PC-9 (cell line): ENCODE results near the gene STIMATE. TPM values are rescaled to one million over a fixed set of nuclear protein-coding genes. Genes with fewer than 3 reads are reported as not detected.

ENCODE experiments used
- BruUV-seq: library from RNA; stranded (reverse); fragments of 400-500 nt; replicated peaks from 2 replicates; lab custom pipeline; 2021; lab: Mats Ljungman, UMichigan
- CTCF ChIA-PET: fragments of 300-600 bp; sonication (Branson Sonifier 250); formaldehyde crosslinking; loops from one replicate; lab custom pipeline; 2022; ENCODE audit warnings: antibody characterized with exemption; lab: Charles Lee
- POLR2A ChIA-PET: fragments of 300-600 bp; sonication (Branson Sonifier 250); formaldehyde crosslinking; loops from one replicate; lab custom pipeline; 2022; ENCODE audit warnings: antibody characterized with exemption; ENCODE audit not compliant: unreplicated experiment; lab: Charles Lee
- DNase-seq, 2 experiments: peaks; one replicate each; pipeline versions ENCODE4 v3.0.0 to v3.0.0-alpha.2; 2015 to 2022; ENCODE audit warnings: mixed read lengths in 1 of 2
- H2AFZ ChIP-seq: fragments of 200-600 bp; sonication (generic); 2 replicates; pipeline ENCODE4 v1.8.1; 2017; ENCODE audit warnings: antibody characterized with exemption
- H3F3A ChIP-seq: fragments of 200-600 bp; sonication (generic); 2 replicates; pipeline ENCODE4 v1.8.1; 2017; ENCODE audit warnings: antibody characterized with exemption, mild to moderate bottlenecking, low read depth; ENCODE audit not compliant: insufficient read depth
- H3K27ac ChIP-seq: fragments of 200-600 bp; sonication (generic); 2 replicates; pipeline ENCODE4 v1.6.1; 2016; ENCODE audit warnings: mixed run types
- H3K27me3 ChIP-seq: fragments of 200-600 bp; sonication (generic); 2 replicates; pipeline ENCODE4 v1.6.1; 2016; ENCODE audit warnings: low read depth, mixed run types; ENCODE audit not compliant: insufficient read depth
- H3K36me3 ChIP-seq: fragments of 200-600 bp; sonication (generic); 2 replicates; pipeline ENCODE4 v1.6.1; 2016; ENCODE audit warnings: low read depth, mixed run types
- H3K4me1 ChIP-seq: fragments of 200-600 bp; sonication (generic); replicated peaks from 2 replicates; pipeline ENCODE4 v1.6.1; 2016; ENCODE audit warnings: mixed run types; ENCODE audit not compliant: insufficient read depth
- H3K4me2 ChIP-seq: fragments of 200-600 bp; sonication (generic); 2 replicates; pipeline ENCODE4 v1.6.1; 2017; ENCODE audit warnings: mixed run types
- H3K4me3 ChIP-seq: fragments of 200-600 bp; sonication (generic); 2 replicates; pipeline ENCODE4 v1.6.1; 2016; ENCODE audit warnings: mixed run types
- H3K79me2 ChIP-seq: fragments of 200-600 bp; sonication (generic); 2 replicates; pipeline ENCODE4 v1.6.1; 2017; ENCODE audit warnings: low read depth, mixed run types
- H3K9me2 ChIP-seq: fragments of 200-600 bp; sonication (generic); 2 replicates; pipeline ENCODE4 v1.8.1; 2017; ENCODE audit warnings: mild to moderate bottlenecking; ENCODE audit not compliant: insufficient read depth
- H3K9me3 ChIP-seq: fragments of 200-600 bp; sonication (generic); 2 replicates; pipeline ENCODE4 v1.8.1; 2016; ENCODE audit warnings: low read depth; ENCODE audit not compliant: insufficient read depth
- H4K20me1 ChIP-seq: fragments of 200-600 bp; sonication (generic); 2 replicates; pipeline ENCODE4 v1.8.1; 2017; ENCODE audit not compliant: insufficient read depth
- EZH2 ChIP-seq: fragments of 200-600 bp; sonication (generic); IDR thresholded peaks from 2 replicates; pipeline ENCODE4 v1.8.0; 2017; ENCODE audit warnings: antibody characterized with exemption, low read depth
- intact Hi-C: fragments of 100-400 bp; cut with micrococcal nuclease; formaldehyde crosslinking; loops from one replicate; pipeline ENCODE4 v1.10.0; 2022; ENCODE audit not compliant: unreplicated experiment
- total RNA-seq: library from RNA; stranded (reverse); gene quantifications from 2 replicates; pipeline ENCODE4 v1.2.3, GENCODE V29; 2021
- TF ChIP-seq, protein P1 (sequence below): fragments of 200-600 bp; sonication (generic); conservative IDR thresholded peaks from 2 replicates; pipeline ENCODE4 v1.6.1; 2017; ENCODE audit warnings: mixed run types, antibody characterized with exemption, mild to moderate bottlenecking, moderate library complexity

Gene STIMATE
- total RNA-seq, 1 experiment from 2014 or later: 16.8 TPM

- Histone ChIP-seq H3K79me2 (no peaks in the 10 kb centered on the region), H3K27ac (no peak overlapping the region), H3K9me3 (no peaks in the 10 kb centered on the region), H3K27me3 (no peaks in the 10 kb centered on the region), H3K4me1 (no peaks in the 10 kb centered on the region), H2AFZ (no peak overlapping the region), H3K4me3 (no peak overlapping the region), H4K20me1 (0 out of 2 replicates have a peak, but pooled peaks cover 3% of the 10 kb centered on the region), H3K4me2 (no peak overlapping the region), H3K36me3 (no peaks in the 10 kb centered on the region), H3K9me2 (no peaks in the 10 kb centered on the region), H3F3A (no peaks in the 10 kb centered on the region)
- TF ChIP-seq, protein P1, sequence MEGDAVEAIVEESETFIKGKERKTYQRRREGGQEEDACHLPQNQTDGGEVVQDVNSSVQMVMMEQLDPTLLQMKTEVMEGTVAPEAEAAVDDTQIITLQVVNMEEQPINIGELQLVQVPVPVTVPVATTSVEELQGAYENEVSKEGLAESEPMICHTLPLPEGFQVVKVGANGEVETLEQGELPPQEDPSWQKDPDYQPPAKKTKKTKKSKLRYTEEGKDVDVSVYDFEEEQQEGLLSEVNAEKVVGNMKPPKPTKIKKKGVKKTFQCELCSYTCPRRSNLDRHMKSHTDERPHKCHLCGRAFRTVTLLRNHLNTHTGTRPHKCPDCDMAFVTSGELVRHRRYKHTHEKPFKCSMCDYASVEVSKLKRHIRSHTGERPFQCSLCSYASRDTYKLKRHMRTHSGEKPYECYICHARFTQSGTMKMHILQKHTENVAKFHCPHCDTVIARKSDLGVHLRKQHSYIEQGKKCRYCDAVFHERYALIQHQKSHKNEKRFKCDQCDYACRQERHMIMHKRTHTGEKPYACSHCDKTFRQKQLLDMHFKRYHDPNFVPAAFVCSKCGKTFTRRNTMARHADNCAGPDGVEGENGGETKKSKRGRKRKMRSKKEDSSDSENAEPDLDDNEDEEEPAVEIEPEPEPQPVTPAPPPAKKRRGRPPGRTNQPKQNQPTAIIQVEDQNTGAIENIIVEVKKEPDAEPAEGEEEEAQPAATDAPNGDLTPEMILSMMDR: no peak
- no peak for TF ChIP-seq EZH2
- CTCF ChIA-PET: no interaction called here
- no TSS peak for BruUV-seq
- intact Hi-C loops: no loop called here
- POLR2A ChIA-PET: no interaction called here
- DNase-seq: no peak
Observed at GRCh38 chr3:52848617-52849016, 48.7 kb downstream of the STIMATE start.

DNA sequence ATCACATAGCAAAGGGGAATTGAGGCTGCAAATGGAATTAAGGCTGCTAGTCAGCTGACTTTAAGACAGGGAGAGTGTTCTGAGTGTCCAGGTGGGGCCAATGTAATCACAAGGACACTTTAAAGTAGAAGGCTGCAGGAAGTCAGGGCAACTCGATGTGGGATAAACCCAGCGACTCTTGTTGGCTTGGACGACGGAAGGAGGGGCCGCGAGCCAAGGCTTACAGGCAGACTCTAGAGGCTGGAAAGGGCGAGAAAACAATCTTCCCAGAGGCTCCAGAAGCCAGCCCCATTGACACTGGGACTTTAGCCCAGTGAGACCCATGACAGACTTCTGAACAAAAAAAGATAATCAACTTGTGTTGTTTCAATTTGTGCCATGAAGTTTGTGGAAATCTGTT, 49.6 kb downstream of the STIMATE start:
- no peak overlapping the region for H3K4me2 ChIP-seq
- H3F3A ChIP-seq: no peaks in the 10 kb centered on the region
- 0 out of 2 replicates have a peak, but pooled peaks cover 3% of the 10 kb centered on the region for H4K20me1 ChIP-seq
- H3K27me3 ChIP-seq: no peaks in the 10 kb centered on the region
- H3K27ac ChIP-seq: no peak overlapping the region
- H3K9me2 ChIP-seq: no peaks in the 10 kb centered on the region
- no peaks in the 10 kb centered on the region for H3K9me3 ChIP-seq
- no peak for DNase-seq
- no peak for TF ChIP-seq EZH2
- TF ChIP-seq, protein P1: no peak
- BruUV-seq: no TSS peak
- H3K36me3 ChIP-seq: no peaks in the 10 kb centered on the region
- ChIA-PET POLR2A (no interaction called here), CTCF (no interaction called here)
- H3K4me1 ChIP-seq: no peaks in the 10 kb centered on the region
- intact Hi-C loops: no loop called here
- no peaks in the 10 kb centered on the region for H3K79me2 ChIP-seq
- H3K4me3 ChIP-seq: no peak overlapping the region
- H2AFZ ChIP-seq: no peak overlapping the region

DNA sequence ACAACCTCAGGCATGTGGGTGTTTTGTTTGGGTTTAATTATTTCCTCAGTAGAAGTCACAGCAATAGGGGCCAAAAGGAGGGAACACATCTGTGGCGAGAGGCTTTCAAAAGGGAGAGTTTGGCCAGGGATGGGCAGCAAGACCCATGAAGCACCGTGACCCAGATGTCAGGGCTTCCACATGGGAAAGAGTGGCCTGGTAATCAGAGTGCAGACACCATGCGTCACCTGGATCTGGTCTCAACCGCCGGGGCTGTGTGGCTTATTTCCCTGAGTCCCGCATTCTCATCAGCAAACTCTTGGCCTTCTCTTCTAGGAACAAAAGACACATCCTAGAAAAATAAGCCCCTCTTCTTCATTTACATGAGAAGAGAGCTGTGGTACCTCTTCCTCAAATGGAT, 50.1 kb downstream of the STIMATE start:
- Histone ChIP-seq H3K79me2 (no peaks in the 10 kb centered on the region), H3F3A (no peaks in the 10 kb centered on the region), H3K36me3 (no peaks in the 10 kb centered on the region), H3K9me3 (no peaks in the 10 kb centered on the region), H3K9me2 (no peaks in the 10 kb centered on the region), H3K4me1 (no peaks in the 10 kb centered on the region), H3K4me3 (no peak overlapping the region), H2AFZ (no peak overlapping the region), H3K4me2 (no peak overlapping the region), H3K27ac (no peak overlapping the region), H4K20me1 (0 out of 2 replicates have a peak, but pooled peaks cover 3% of the 10 kb centered on the region), H3K27me3 (no peaks in the 10 kb centered on the region)
- DNase-seq: no peak
- ChIA-PET POLR2A (no interaction called here), CTCF (no interaction called here)
- TF ChIP-seq EZH2: no peak
- TF ChIP-seq, protein P1: no peak
- no TSS peak for BruUV-seq
- intact Hi-C loops: no loop called here
